Body of pancreas (tissue), 4 donors: ENCODE data around the gene S100A14. TPM values are rescaled to one million over a fixed set of nuclear protein-coding genes. Genes with fewer than 3 reads are reported as not detected.
A peak's percentile ranks its signal among the peaks of the same experiment; 100 is the strongest.

ENCODE experiments used
- ATAC-seq: fragments of 150-250 bp; one replicate; pipeline ENCODE4 v1.9.1; 2016
- DNase-seq, 4 donors: peaks; one replicate each; pipeline ENCODE4 v3.0.0-alpha.2; 2019
- H3K27ac ChIP-seq, 4 donors: fragments of 200-600 bp; sonication (generic); 1 replicate in 3 of 4; 2 replicates in 1 of 4; pipeline versions ENCODE4 v1.5.1 to v1.6.1; 2016 to 2019; ENCODE audit warnings: mild to moderate bottlenecking in 1 of 4, mixed read lengths in 1 of 4, moderate library complexity in 1 of 4
- H3K27me3 ChIP-seq, 2 donors: fragments of 200-600 bp; sonication (generic); one replicate each; pipeline ENCODE4 v1.6.0; 2016; ENCODE audit warnings: mild to moderate bottlenecking in 1 of 2
- H3K36me3 ChIP-seq, 2 donors: fragments of 200-600 bp; sonication (generic); replicated peaks in 1 of 2; 2 replicates each; pipeline ENCODE4 v1.5.1; 2016; ENCODE audit warnings: low read depth in 2 of 2; ENCODE audit not compliant: insufficient read depth in 1 of 2
- H3K4me1 ChIP-seq: fragments of 200-600 bp; sonication (generic); one replicate; pipeline ENCODE4 v1.6.0; 2016
- H3K4me3 ChIP-seq, 2 donors: fragments of 200-600 bp; sonication (generic); 1 replicate in 1 of 2; 2 replicates in 1 of 2; pipeline ENCODE4 v1.5.1; 2016 to 2019
- H3K9me3 ChIP-seq, 3 donors: fragments of 200-600 bp; sonication (generic); 1 replicate in 2 of 3; 2 replicates in 1 of 3; pipeline ENCODE4 v1.5.1; 2016
- POLR2A ChIP-seq, 3 donors: fragments of 450-650 bp; IDR thresholded peaks; one replicate each; pipeline ENCODE4 v1.6.1; 2016; ENCODE audit warnings: antibody characterized with exemption in 3 of 3, mild to moderate bottlenecking in 2 of 3
- WGBS, 2 donors: methylation state at CpG; one replicate each; pipeline ENCODE4 v1.1.5; 2017; 5-methylcytosine and 5-hydroxymethylcytosine counted together
- intact Hi-C: fragments of 100-400 bp; cut with DNase I; formaldehyde crosslinking; loops from one replicate; pipeline ENCODE4 v1.15.1; 2023
- total RNA-seq, 2 donors: library from RNA; depleted of rRNA; stranded (reverse); fragments of >200 nt; gene quantifications; one replicate each; pipeline ENCODE4 v1.1.0, GENCODE V29; 2016
- TF ChIP-seq, protein P1 (sequence below), 7 experiments: fragments of 450-650 bp in 4 of 7; fragments of 200-600 bp in 3 of 7; sonication (generic) in 3 of 7; IDR thresholded peaks; one replicate each; pipeline ENCODE4 v1.5.1; 2016 to 2019; ENCODE audit warnings: antibody characterized with exemption in 7 of 7

The S100A14 gene
- total RNA-seq, 2 donors from 2014 or later: 12.2 to 30.4 TPM

DNA sequence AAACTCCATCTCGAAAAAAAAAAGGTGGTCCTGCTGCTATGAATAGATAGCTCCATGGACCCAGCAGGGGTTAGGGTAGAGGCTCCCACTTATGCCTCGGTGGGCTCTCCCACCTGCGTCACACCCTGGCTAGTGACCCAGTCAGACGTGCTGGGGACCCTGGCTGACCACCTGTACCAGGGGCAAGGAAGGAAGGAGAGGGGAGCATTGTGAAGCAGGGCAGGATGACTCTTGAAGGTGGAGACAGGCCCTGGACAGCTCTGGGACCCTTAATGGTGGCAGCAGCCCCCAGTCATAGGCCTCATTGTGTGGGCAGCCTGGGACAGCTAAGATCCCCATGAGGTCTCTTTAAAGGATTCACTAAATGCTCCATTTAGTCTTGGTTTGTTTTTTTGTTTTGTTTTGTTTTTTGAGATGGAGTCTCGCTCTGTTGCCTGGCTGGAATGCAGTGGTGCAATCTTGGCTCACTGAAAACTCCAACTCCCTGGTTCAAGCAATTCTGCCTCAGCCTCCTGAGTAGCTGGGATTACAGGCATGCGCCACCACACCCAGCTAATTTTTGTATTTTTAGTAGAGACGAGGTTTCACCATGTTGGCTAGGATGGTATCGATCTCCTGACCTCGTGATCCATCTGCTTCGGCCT, 32.0 kb upstream of the S100A14 start:
- peaks cover 11 to 13% of the 10 kb centered on the region in 2 donors for H3K36me3 ChIP-seq
- TF ChIP-seq, protein P1, sequence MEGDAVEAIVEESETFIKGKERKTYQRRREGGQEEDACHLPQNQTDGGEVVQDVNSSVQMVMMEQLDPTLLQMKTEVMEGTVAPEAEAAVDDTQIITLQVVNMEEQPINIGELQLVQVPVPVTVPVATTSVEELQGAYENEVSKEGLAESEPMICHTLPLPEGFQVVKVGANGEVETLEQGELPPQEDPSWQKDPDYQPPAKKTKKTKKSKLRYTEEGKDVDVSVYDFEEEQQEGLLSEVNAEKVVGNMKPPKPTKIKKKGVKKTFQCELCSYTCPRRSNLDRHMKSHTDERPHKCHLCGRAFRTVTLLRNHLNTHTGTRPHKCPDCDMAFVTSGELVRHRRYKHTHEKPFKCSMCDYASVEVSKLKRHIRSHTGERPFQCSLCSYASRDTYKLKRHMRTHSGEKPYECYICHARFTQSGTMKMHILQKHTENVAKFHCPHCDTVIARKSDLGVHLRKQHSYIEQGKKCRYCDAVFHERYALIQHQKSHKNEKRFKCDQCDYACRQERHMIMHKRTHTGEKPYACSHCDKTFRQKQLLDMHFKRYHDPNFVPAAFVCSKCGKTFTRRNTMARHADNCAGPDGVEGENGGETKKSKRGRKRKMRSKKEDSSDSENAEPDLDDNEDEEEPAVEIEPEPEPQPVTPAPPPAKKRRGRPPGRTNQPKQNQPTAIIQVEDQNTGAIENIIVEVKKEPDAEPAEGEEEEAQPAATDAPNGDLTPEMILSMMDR (IDR thresholded peaks at IDR 0.05): no peak
- TF ChIP-seq POLR2A (IDR thresholded peaks at IDR 0.05): no peak
- H3K4me3 ChIP-seq: no peak overlapping the region
- no peaks in the 10 kb centered on the region for H3K27me3 ChIP-seq
- 81 to 83% methylated on average over 10 of the region's 10 CpGs for WGBS, 2 donors
- H3K27ac ChIP-seq: peak overlapping the region in 3 of 4 donors; percentile 75 to 83 (median 81)
- no peak for ATAC-seq
- intact Hi-C loops: no loop called here
- DNase-seq: no peak
- H3K9me3 ChIP-seq: no peaks in the 10 kb centered on the region
- peaks cover 67% of the 10 kb centered on the region for H3K4me1 ChIP-seq

DNA sequence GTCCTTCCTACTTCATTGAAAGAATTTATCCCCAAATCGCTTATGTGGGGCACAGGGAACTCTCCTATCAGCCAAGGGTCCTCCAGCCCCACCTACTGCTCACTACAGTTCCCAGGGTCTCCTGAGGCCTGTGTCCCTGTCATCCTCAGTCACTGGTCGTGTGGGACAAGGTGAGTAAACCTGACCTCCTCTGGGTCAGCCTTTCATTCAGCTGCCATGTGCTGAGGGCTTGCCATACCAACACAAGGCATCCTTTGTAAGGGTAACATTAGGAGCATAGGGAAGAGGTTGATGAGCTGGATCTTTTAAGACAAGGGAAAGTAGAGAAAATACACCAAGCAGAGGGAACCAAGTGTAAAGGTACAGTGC, 31.2 kb upstream of the S100A14 start:
- TF ChIP-seq, protein P1 (IDR thresholded peaks at IDR 0.05): no peak
- TF ChIP-seq POLR2A (IDR thresholded peaks at IDR 0.05): no peak
- Histone ChIP-seq H3K27ac (peak overlapping the region in 2 of 4 donors; percentile 36 to 83), H3K27me3 (no peaks in the 10 kb centered on the region), H3K36me3 (peaks cover 13 to 18% of the 10 kb centered on the region in 2 donors), H3K9me3 (no peaks in the 10 kb centered on the region), H3K4me3 (no peak overlapping the region), H3K4me1 (peaks cover 67% of the 10 kb centered on the region)
- DNase-seq (no peak), ATAC-seq (no peak)
- 61 to 65% methylated on average over 2 of the region's 2 CpGs for WGBS, 2 donors
- intact Hi-C loops: no loop called here

DNA sequence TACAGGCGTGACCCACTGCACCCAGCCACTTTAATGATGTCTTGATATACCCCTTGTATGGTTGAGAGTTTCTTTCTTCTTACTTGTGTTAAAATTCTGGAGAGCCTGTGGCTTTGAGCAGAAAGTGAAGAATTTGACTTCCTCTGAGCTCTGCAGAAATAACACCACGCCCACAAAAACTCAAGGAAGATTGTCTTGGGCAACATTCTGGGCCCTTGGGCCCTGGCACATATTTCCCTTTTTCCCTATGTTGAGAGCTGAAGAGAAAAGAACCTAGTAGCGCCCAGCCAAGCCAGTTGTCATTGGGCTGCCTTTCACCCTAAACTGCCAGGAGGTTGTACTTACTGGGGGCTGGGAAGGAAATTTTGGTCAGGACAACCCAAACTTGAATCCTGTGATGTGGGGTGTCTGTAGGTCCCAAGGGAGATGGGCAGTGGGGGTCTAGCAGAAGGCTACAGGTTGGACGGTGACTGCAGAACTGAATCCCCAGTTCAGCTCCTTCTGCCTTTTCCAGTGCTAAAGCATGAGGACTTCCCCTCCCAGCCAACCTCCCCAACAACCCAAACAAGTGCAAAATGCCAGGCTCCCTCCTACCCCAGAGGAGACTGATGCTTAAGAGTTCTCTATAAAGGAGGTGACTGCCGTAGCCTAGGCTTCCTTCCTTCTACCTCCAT, 30.7 kb upstream of the S100A14 start:
- DNase-seq (peak in 1 of 4 donors; percentile 41), ATAC-seq (no peak)
- Histone ChIP-seq H3K4me1 (peaks cover 72% of the 10 kb centered on the region), H3K36me3 (peaks cover 13 to 23% of the 10 kb centered on the region in 2 donors), H3K27ac (peak overlapping the region in 2 of 4 donors; percentile 36 to 83), H3K27me3 (no peaks in the 10 kb centered on the region), H3K4me3 (no peak overlapping the region), H3K9me3 (no peaks in the 10 kb centered on the region)
- WGBS, 2 donors: 77 to 94% methylated on average over 5 of the region's 5 CpGs
- TF ChIP-seq, protein P1 (IDR thresholded peaks at IDR 0.05): no peak
- TF ChIP-seq POLR2A (IDR thresholded peaks at IDR 0.05): no peak
- intact Hi-C loops: no loop called here

DNA sequence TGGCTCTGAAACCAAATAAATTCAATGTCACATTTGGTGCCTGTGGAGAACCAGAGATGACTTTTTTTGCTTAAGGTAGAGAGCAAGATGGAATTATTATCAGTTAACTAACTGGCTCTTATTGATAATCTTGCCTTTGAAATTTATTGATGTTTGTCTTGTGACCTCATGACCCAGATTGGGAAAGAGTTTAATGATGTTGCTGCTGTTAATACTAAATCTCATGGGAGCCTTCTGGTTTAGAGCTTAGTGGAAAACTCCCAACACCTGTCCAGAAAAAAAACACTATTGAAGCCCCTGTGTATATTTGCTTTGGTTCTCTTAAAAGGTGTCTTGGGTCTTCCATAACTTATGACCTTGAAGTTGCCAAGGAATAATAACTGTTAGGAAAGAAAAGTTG, 27.7 kb upstream of the S100A14 start:
- ATAC-seq (peak; percentile 19), DNase-seq (no peak)
- H3K27me3 ChIP-seq: no peaks in the 10 kb centered on the region
- no peak for TF ChIP-seq POLR2A (IDR thresholded peaks at IDR 0.05)
- TF ChIP-seq, protein P1 (IDR thresholded peaks at IDR 0.05): no peak
- peak overlapping the region in 3 of 4 donors; percentile 10 to 38 (median 36) for H3K27ac ChIP-seq
- no peak overlapping the region for H3K4me3 ChIP-seq
- no peaks in the 10 kb centered on the region for H3K9me3 ChIP-seq
- peaks cover 22 to 39% of the 10 kb centered on the region in 2 donors for H3K36me3 ChIP-seq
- intact Hi-C loops: no loop called here
- H3K4me1 ChIP-seq: peaks cover 81% of the 10 kb centered on the region
